Measurements from ENCODE around the gene AGBL3.

AGBL3 gene

GRCh38 chr7:134986363-134987251 is at the start of gene AGBL3:
Gene AGBL3, plus strand, starts transcription at chr7:134986508. Its CDS starts 1,426 bp downstream, at chr7:134987934.
- TF ChIP-seq CTCF (IDR thresholded peaks at IDR 0.05; ENCODE audit: extremely low read depth, insufficient read depth, missing control alignments) = peak; percentile 80
- peak; percentile 83 for DNase-seq (ENCODE audit: low spot score)
- in situ Hi-C loops (cut with MboI; ENCODE audit: low pct_unique_long_range_greater_than_20kb, low sequenced_read_pairs, unreplicated experiment) = no loop called here

- no peak for DNase-seq (ENCODE audit: low spot score)
- in situ Hi-C loops (cut with MboI; ENCODE audit: low pct_unique_long_range_greater_than_20kb, low sequenced_read_pairs, unreplicated experiment) = no loop called here
- no peak for TF ChIP-seq CTCF (IDR thresholded peaks at IDR 0.05; ENCODE audit: extremely low read depth, insufficient read depth, missing control alignments)
Observed at GRCh38 chr7:134936893-134937510, 49.3 kb upstream of the AGBL3 start.

GRCh38 chr7:134938141-134938540 is 48.2 kb upstream of the AGBL3 start:
- no peak for TF ChIP-seq CTCF (IDR thresholded peaks at IDR 0.05; ENCODE audit: extremely low read depth, insufficient read depth, missing control alignments)
- in situ Hi-C loops (cut with MboI; ENCODE audit: low pct_unique_long_range_greater_than_20kb, low sequenced_read_pairs, unreplicated experiment) = no loop called here
- DNase-seq (ENCODE audit: low spot score) = no peak

GRCh38 chr7:134939136-134939535 is 47.2 kb upstream of the AGBL3 start:
- in situ Hi-C loops (cut with MboI; ENCODE audit: low pct_unique_long_range_greater_than_20kb, low sequenced_read_pairs, unreplicated experiment) = no loop called here
- no peak for DNase-seq (ENCODE audit: low spot score)
- TF ChIP-seq CTCF (IDR thresholded peaks at IDR 0.05; ENCODE audit: extremely low read depth, insufficient read depth, missing control alignments) = no peak

- no peak for DNase-seq (ENCODE audit: low spot score)
- in situ Hi-C loops (cut with MboI; ENCODE audit: low pct_unique_long_range_greater_than_20kb, low sequenced_read_pairs, unreplicated experiment) = loop anchor here (10.0 kb wide), 1 partner anchor 306 kb away; no protein-coding TSS in a partner anchor
- TF ChIP-seq CTCF (IDR thresholded peaks at IDR 0.05; ENCODE audit: extremely low read depth, insufficient read depth, missing control alignments) = no peak
Observed at GRCh38 chr7:134940729-134941128, 45.6 kb upstream of the AGBL3 start.

DNA sequence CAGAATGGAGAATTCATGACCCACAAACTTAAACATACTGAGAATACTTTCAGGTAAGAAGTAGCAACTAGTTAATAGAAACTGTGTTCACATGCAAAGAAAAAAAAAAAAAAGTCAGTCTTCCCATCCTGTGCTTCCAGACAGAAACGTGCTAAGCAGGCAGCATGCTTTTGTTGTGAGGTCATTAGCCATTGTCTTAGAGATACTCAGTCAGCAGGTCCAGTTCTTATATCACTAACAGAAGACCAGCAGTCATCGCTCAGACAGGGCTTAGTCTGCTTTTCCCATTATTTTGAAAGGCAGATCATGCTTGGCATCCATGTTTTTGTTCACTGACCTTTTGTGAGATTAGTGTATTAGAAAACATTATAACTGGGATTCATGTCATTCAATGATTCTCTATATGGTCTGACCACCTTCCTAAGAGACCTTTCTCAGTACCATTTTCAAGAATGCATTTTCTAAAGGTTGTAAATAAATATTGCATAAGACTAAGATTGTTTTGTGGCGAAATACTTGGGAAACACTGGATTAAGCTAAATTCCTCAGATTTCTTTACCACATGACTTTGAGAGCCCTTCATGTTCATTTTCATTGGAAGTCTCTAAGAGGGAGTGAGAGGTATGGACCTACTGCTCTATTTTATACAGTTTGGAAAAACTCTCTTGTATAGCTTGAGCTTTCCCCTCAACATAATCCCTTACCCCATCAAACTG is 45.0 kb upstream of the AGBL3 start:
- in situ Hi-C loops (cut with MboI; ENCODE audit: low pct_unique_long_range_greater_than_20kb, low sequenced_read_pairs, unreplicated experiment) = loop anchor here (10.0 kb wide), 1 partner anchor 307 kb away; no protein-coding TSS in a partner anchor
- no peak for TF ChIP-seq CTCF (IDR thresholded peaks at IDR 0.05; ENCODE audit: extremely low read depth, insufficient read depth, missing control alignments)
- DNase-seq (ENCODE audit: low spot score) = no peak

Data from GM13977 (cell line).